Lung microvascular endothelial cell (primary cell): ENCODE measurements around the gene PDZRN4. TPM values are rescaled to one million over a fixed set of nuclear protein-coding genes. Genes with fewer than 3 reads are reported as not detected.
"Not testable (repeated sequence)": the region's sequence is repeated elsewhere in the genome, so short reads cannot be mapped to it uniquely, and the experiment has no call there.

Experiments
- DNase-seq, 2 donors: peaks; one replicate each; pipeline versions ENCODE4 v3.0.0 to v3.0.0-alpha.2; 2010; ENCODE audit warnings: low read depth in 2 of 2
- total RNA-seq: library from RNA; depleted of rRNA; stranded (reverse); fragments of >200 nt; gene quantifications from 2 replicates; pipeline ENCODE4 v1.2.1, GENCODE V29; 2014

The PDZRN4 gene
- total RNA-seq, 1 donor from 2014 or later: not detected

DNA sequence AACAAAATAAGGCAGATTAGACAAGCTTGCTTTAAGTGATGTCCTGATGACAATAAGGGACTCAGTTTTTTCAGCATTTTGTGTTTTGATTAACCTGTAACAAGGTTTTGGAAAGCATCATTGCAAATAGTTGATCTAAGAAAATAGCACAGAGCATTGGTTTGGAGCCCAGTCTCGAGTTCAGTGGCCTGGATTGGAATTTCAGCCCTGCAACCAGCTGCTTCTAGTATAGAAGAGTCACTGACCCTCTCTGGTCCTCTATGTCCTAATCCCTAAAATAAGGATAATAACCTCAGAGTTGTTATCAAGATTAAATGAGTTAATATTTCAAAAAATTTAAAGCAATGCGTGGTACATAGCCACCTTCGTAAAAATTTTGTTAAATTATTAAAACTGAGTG lies 25.5 kb downstream of the PDZRN4 start:
- no peak for DNase-seq

DNA sequence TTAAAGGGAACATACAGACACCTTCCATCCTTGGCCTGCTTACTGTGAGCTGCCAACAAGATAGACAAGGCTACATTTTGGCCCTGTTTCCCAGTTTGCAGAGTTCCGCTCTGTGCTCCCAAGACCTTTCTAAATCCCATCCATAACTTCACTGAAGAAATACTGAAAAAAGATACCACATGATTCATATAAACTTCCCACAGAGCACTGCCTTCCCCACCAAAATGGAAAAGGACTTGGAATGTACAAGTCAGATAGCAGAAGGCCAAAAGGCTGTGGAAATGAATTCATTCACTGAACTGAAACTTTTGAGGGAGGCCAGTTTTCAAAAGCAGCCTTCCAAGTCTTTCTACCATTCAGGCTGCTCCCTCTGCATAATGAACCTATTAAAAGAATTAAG lies 29.6 kb downstream of the PDZRN4 start:
- DNase-seq: no peak

GRCh38 chr12:41220931-41221330 lies 32.8 kb downstream of the PDZRN4 start:
- DNase-seq: no peak

GRCh38 chr12:41221491-41221890 lies 33.4 kb downstream of the PDZRN4 start:
- no peak for DNase-seq

GRCh38 chr12:41223600-41223999 lies 35.5 kb downstream of the PDZRN4 start:
- DNase-seq: no peak

DNA sequence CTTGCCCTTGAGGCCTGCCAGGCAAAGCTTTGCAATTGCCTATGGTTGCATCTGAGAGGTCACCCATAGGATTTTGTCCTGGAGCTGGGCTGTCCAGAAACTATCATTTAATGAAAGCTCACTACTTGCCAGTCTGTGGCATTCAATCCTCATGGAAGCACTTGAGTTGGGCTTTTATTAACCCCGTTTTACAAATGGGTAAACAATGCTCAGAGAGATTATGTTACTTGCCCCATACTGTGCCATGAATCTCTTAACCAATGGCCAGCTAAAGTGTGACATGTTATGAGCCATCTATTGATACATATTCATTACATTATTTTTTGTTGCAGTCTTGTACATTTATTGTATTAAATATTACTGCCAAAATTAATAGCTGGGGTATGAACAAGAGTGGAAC lies 35.9 kb downstream of the PDZRN4 start:
- no peak for DNase-seq

DNA sequence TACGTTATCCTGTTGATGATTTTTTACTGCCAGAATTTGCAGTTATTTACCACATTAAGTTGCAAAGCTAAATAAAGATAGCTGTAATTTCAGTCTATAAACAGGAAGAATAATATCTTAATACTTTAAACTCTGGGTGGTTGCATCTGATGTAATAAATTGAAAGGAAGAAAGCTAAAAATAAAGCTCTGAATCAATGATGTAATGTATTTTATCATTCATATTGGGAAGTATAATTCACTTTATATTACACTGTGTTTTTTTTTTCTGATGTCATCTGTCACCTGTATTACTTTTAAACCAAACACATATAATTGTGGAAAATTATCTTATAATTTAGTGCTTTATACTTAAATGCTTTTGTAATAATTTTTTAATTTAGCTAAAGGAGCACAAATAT lies 37.1 kb downstream of the PDZRN4 start:
- no peak for DNase-seq

DNA sequence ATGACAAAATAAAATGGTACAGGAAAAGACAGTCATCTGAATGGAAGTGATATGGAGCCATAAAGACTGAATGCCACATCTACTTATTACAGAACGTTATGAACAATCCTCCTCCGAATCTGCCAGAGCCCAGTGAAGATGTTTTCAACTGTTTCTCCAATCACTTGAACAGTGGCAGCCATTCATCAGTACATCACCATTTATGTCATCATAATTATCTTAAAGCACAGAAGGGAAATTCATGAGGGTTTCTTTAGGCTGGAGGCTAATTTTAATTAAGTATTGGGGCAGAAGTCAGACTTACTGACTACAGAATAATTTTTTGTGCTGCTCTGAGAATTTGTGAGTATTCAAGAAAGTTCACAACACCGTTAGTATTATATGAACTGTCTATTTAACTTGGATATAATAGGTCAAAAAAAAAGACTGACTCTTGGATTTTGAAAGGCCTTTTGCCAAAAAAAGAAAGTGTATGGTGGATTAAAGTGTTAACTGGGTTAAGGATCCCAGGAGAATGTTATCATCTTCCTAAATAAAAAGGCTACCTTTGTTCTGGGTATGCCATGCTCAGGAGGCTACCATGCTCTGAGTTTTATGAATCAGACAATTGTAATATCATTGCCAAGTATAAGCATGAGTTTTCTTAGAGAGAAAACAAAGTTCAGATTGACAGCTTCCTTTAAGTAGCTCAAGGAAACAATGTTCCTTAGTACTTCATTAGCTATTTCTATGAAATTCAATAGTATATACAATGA lies 40.1 kb downstream of the PDZRN4 start:
- DNase-seq: no peak

GRCh38 chr12:41230756-41231155 lies 42.6 kb downstream of the PDZRN4 start:
- no peak for DNase-seq

- no peak for DNase-seq
These were observed 46.6 kb downstream of the PDZRN4 start for GRCh38 chr12:41234692-41235091.

DNA sequence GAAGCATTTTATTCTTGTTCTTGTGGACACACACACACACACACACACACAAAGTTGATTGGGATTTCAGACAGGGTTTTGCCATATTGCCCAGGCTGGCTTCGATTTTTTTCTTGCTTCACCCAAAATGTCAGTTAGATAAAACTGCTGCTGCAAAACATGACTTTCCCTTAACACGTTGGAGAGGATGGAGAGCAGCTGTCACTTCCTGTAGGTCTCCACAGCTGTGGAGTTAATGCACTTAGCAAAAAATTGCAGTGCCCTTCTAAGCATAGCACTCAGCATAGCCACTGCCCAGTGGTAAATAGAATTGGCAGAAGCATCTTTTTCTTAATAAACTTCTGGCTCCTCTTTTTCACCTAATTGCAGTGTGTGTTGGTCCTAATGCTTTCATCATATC lies 54.5 kb downstream of the PDZRN4 start:
- DNase-seq: no peak

DNA sequence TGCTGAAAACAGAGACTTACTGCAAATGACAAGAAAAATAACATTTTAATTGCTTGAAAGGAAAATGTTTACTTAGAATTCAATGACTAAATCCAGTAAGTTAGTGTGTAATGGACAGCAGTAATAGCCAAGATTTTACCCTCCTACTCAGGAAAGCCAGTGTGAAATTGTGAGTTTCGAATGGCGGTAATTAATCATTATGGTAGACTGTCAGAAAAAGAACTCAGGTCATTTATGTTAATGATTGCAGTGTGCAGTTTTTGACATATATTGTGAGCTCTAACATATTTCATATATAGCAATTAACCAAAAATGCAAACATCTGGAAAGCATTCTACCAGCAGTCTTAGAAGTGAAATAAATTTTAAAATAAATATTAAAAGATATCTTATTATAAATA lies 60.3 kb downstream of the PDZRN4 start:
- DNase-seq: no peak

DNA sequence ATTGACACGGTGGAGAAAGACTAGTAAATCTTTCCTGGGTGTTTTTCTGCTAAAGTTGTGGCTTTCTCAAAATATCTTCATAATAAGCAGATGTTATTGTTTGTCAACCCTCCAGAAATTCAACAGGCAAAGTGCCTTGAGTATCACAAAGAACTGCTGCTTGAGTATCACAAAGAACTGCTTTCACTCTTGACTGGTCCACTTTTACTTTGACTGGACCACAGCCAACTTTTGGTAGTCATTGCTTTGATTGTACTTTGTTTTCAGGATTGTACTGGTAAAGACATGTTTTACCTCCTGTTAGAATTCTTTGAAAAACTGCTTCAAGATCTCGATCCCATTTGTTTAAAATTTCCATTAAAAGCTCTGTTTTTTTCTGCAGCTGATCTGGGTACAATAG lies 62.6 kb downstream of the PDZRN4 start:
- DNase-seq: peak; percentile 5 to 32

DNA sequence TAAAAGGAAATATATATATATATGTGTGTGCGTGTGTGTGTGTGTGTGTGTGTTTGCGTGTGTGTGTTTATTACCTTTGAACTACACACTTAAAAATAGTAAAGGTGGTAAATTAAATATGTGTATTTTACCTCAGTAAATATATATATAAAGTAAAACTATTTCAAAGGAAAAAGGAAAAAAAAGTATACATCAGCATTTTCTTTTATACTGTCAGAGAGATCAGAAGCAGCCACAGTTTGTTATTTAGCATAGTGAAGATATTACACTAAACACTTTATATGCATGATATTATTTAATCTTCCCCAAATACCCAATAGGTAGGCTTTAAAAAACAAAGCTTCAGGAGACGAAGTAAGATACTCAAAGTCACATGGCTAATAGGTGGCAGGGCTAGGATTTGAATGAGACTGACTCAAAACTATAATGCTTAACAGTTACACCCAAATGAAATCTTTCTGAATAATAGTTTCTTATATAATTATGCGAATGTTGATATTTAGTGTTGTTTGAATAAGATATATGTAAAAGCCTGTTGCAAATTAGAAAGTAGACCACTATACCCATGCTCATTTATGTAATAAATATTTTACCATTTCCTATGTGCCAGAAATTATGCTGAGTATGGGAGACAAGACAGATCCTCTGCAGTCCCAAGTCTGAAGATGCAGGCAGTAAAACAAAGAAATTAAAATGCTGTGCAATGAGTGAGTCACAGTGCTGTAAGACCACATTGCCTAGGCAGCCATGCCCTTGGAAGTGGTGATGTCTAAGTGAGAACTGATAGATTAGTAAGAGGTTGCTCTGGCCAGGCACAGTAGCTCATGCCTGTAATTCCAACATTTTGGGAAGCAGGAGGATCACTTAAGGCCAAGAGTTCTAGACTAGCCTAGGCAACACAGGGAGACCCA lies 66.1 kb downstream of the PDZRN4 start:
- DNase-seq: no peak

GRCh38 chr12:41263196-41263595 lies 75.1 kb downstream of the PDZRN4 start:
- DNase-seq: not testable (repeated sequence)

DNA sequence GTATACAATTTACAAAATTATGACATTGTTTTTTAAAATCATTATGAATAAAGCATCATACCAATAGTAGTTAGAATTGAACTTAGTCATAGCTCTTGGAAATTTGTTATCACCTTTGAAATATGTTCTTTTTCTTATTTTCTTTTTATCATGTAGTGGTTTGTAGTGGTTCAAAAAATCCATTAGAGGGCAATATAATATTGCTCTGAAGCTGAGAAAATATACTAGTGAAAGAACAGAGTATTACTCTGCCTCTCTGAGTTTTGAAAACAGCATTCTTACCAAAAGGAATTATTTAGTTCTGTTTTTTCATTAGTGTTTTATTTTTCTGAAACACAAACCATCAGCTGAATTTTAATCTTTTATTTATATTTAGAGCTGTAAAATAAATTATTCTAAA lies 76.2 kb downstream of the PDZRN4 start:
- peak; percentile 12 to 27 for DNase-seq

DNA sequence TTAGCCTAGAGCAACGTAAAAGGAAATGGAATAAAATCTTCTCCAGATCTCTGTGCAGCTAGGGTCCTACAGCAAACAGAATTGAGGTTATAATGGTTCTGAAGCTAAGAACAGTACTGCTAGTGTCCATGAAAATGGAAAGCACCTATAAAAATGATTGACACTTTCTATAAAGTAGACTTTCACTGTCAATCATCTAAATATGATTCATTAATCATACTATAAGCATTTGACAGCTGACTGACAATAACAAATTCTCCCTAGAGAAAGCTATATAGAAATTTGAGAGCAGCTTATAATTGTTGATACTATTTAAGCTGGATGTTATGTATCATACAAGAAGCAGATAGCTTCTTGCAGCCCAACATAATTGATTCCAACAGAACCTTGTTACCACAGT lies 80.9 kb downstream of the PDZRN4 start:
- no peak for DNase-seq

- no peak for DNase-seq
These were observed 83.4 kb downstream of the PDZRN4 start for GRCh38 chr12:41271489-41271888.

- DNase-seq: no peak
These were observed 86.5 kb downstream of the PDZRN4 start for GRCh38 chr12:41274643-41275042.

GRCh38 chr12:41277100-41277945 lies 89.2 kb downstream of the PDZRN4 start:
- DNase-seq: peak; percentile 74 to 75

DNA sequence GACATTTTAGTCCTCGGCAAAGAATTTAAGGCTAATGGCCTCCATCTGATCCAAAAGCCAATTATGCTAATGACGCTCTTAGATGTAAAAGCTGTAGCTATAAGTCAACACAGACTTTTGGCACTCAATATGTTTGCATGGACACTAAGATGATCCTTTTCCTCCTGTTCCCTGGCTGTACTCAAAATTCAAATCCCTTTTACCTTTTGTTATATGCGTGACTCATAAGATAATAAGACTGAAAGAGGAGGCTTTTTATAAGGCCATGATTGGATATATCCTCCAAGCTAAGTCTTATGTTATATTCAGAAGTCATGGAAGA lies 89.8 kb downstream of the PDZRN4 start:
- no peak for DNase-seq
